SK-N-MC (cell line): Measurements from ENCODE around the gene DLEC1.

Experiments
- DNase-seq: peaks from one replicate; pipeline ENCODE4 v3.0.0-alpha.2; 2011; ENCODE audit warnings: low read depth, low spot score
- H3K27ac ChIP-seq: fragments of 200-600 bp; sonication (generic); 2 replicates; pipeline ENCODE4 v1.5.1; 2016; ENCODE audit warnings: mixed run types
- H3K36me3 ChIP-seq: fragments of 200-600 bp; sonication (generic); 2 replicates; pipeline ENCODE4 v1.6.1; 2017; ENCODE audit warnings: antibody characterized with exemption, low read length, mixed read lengths; ENCODE audit not compliant: insufficient read depth
- H3K4me3 ChIP-seq: fragments of 200-600 bp; sonication (generic); 2 replicates; pipeline ENCODE4 v1.5.1; 2016
- H3K9ac ChIP-seq: fragments of 200-600 bp; sonication (generic); 2 replicates; pipeline ENCODE4 v1.8.0; 2017; ENCODE audit warnings: mixed run types, mixed read lengths; ENCODE audit not compliant: insufficient read length
- H3K9me3 ChIP-seq: fragments of 200-600 bp; sonication (generic); 2 replicates; pipeline ENCODE4 v1.6.1; 2017; ENCODE audit warnings: low read depth, mild to moderate bottlenecking, antibody characterized with exemption, low read length, moderate library complexity, mixed read lengths
- EZH2 ChIP-seq: fragments of 200-600 bp; sonication (generic); IDR thresholded peaks from one replicate; pipeline ENCODE4 v1.6.1; 2017; ENCODE audit warnings: antibody characterized with exemption
- FOXP2 ChIP-seq: optimal IDR thresholded peaks from 2 replicates; pipeline ENCODE3; 2011; ENCODE audit warnings: mild to moderate bottlenecking, moderate library complexity; ENCODE audit not compliant: insufficient read depth; ENCODE audit errors: extremely low read length, control extremely low read depth
- POLR2AphosphoS5 ChIP-seq: IDR thresholded peaks from 2 replicates; pipeline ENCODE4 v1.6.1; 2012; ENCODE audit warnings: mild to moderate bottlenecking, low read depth, low read length, borderline replicate concordance

DLEC1 gene

GRCh38 chr3:38118421-38119247, 79.6 kb downstream of the DLEC1 start:
- DNase-seq = no peak
- H3K4me3 ChIP-seq = no peak overlapping the region
- TF ChIP-seq FOXP2 (no peak), POLR2AphosphoS5 (no peak; the same call in 1 of the 2 replicates), EZH2 (no peak)
- H3K27ac ChIP-seq = no peak overlapping the region
- H3K9ac ChIP-seq = no peak overlapping the region
- H3K36me3 ChIP-seq = no peaks in the 10 kb centered on the region; the same call in 1 of the 2 replicates
- H3K9me3 ChIP-seq = no peaks in the 10 kb centered on the region

- TF ChIP-seq FOXP2 = no peak
- TF ChIP-seq POLR2AphosphoS5 = no peak
- TF ChIP-seq EZH2 = no peak
- no peaks in the 10 kb centered on the region; the same call in 1 of the 2 replicates for H3K36me3 ChIP-seq
- DNase-seq = no peak
- H3K9ac ChIP-seq = no peak overlapping the region
- no peaks in the 10 kb centered on the region for H3K9me3 ChIP-seq
- no peak overlapping the region for H3K4me3 ChIP-seq
- no peak overlapping the region for H3K27ac ChIP-seq
Observed at GRCh38 chr3:38119248-38119544, 80.2 kb downstream of the DLEC1 start.

GRCh38 chr3:38119821-38120692, 81.0 kb downstream of the DLEC1 start:
- H3K9ac ChIP-seq = no peak overlapping the region
- no peaks in the 10 kb centered on the region; the same call in 1 of the 2 replicates for H3K36me3 ChIP-seq
- no peak overlapping the region for H3K4me3 ChIP-seq
- TF ChIP-seq EZH2 = no peak
- no peak for TF ChIP-seq POLR2AphosphoS5
- no peak for TF ChIP-seq FOXP2
- H3K9me3 ChIP-seq = no peaks in the 10 kb centered on the region
- no peak overlapping the region for H3K27ac ChIP-seq
- no peak for DNase-seq

- Histone ChIP-seq H3K9me3 (no peaks in the 10 kb centered on the region), H3K9ac (no peak overlapping the region), H3K4me3 (no peak overlapping the region), H3K36me3 (no peaks in the 10 kb centered on the region; the same call in 1 of the 2 replicates), H3K27ac (no peak overlapping the region)
- no peak for DNase-seq
- 0 out of 2 replicates have a peak, but pooled peaks have one; percentile 14 for TF ChIP-seq POLR2AphosphoS5
- TF ChIP-seq EZH2 = no peak
Observed at GRCh38 chr3:38120693-38121450, 81.9 kb downstream of the DLEC1 start.

GRCh38 chr3:38121451-38121831, 82.4 kb downstream of the DLEC1 start:
- TF ChIP-seq POLR2AphosphoS5 = no peak
- no peak for TF ChIP-seq FOXP2
- no peak for TF ChIP-seq EZH2
- Histone ChIP-seq H3K36me3 (no peaks in the 10 kb centered on the region; the same call in 1 of the 2 replicates), H3K27ac (no peak overlapping the region), H3K9ac (no peak overlapping the region), H3K9me3 (no peaks in the 10 kb centered on the region), H3K4me3 (no peak overlapping the region)
- no peak for DNase-seq

- no peaks in the 10 kb centered on the region for H3K9me3 ChIP-seq
- H3K36me3 ChIP-seq = no peaks in the 10 kb centered on the region; the same call in 1 of the 2 replicates
- no peak overlapping the region for H3K27ac ChIP-seq
- TF ChIP-seq FOXP2 = no peak
- no peak for TF ChIP-seq EZH2
- no peak for TF ChIP-seq POLR2AphosphoS5
- no peak overlapping the region for H3K4me3 ChIP-seq
- H3K9ac ChIP-seq = no peak overlapping the region
- DNase-seq = no peak
Observed at GRCh38 chr3:38121832-38122461, 82.9 kb downstream of the DLEC1 start.

GRCh38 chr3:38122712-38123290, 83.8 kb downstream of the DLEC1 start:
- no peak for DNase-seq
- H3K9ac ChIP-seq = no peak overlapping the region
- TF ChIP-seq FOXP2 = no peak
- no peak for TF ChIP-seq EZH2
- TF ChIP-seq POLR2AphosphoS5 = no peak
- H3K36me3 ChIP-seq = no peaks in the 10 kb centered on the region; the same call in 1 of the 2 replicates
- no peak overlapping the region for H3K27ac ChIP-seq
- no peak overlapping the region for H3K4me3 ChIP-seq
- no peaks in the 10 kb centered on the region for H3K9me3 ChIP-seq
